GM12878 (cell line): ENCODE results near the gene MCC. TPM values are rescaled to one million over a fixed set of nuclear protein-coding genes. Genes with fewer than 3 reads are reported as not detected.

ENCODE experiments used
- ATAC-seq: fragments of 200-7000 bp; cut with Tn5 transposase; 3 replicates; pipeline ENCODE4 v1.9.1; 2020; ENCODE audit warnings: mild to moderate bottlenecking, moderate library complexity
- BruUV-seq: library from RNA; stranded (reverse); fragments of 400-500 nt; replicated peaks from 2 replicates; lab custom pipeline; 2021; lab: Mats Ljungman, UMichigan
- CTCF ChIA-PET: fragments of 300-600 bp; sonication (Branson Sonifier 250); formaldehyde crosslinking; extraction: SDS; loops from one replicate; lab custom pipeline; 2021; ENCODE audit warnings: inconsistent platforms; lab: Yijun Ruan, JAX
- POLR2A ChIA-PET: fragments of 350-600 bp; formaldehyde crosslinking; extraction: SDS; loops from one replicate; lab custom pipeline; 2021; ENCODE audit warnings: inconsistent platforms; lab: Charles Lee
- RAD21 ChIA-PET: fragments of 300-600 bp; sonication (Branson Sonifier 250); formaldehyde crosslinking; loops from one replicate; lab custom pipeline; 2023; ENCODE audit warnings: antibody characterized with exemption; ENCODE audit not compliant: unreplicated experiment; lab: Charles Lee
- SMC1A ChIA-PET: fragments of 300-600 bp; sonication (Branson Sonifier 250); formaldehyde crosslinking; loops from one replicate; lab custom pipeline; 2023; ENCODE audit not compliant: unreplicated experiment, uncharacterized antibody; lab: Charles Lee
- DNase-seq: peaks from one replicate; pipeline ENCODE4 v3.0.0-alpha.2; 2011; ENCODE audit warnings: low read depth, low spot score
- FAIRE-seq: peaks from 3 replicates; lab custom pipeline; 2011; peaks lifted over from hg19 to GRCh38; lab: Jason Lieb, UNC
- H2AFZ ChIP-seq: 2 replicates; pipeline ENCODE4 v1.6.0; 2011; ENCODE audit warnings: low read depth, low read length, control low read depth; ENCODE audit not compliant: control insufficient read depth
- H3K27ac ChIP-seq: 2 replicates; pipeline ENCODE4 v1.5.1; 2011; ENCODE audit warnings: control low read depth; ENCODE audit not compliant: control insufficient read depth, insufficient read depth
- H3K27me3 ChIP-seq, 2 experiments: replicated peaks in 1 of 2; 2 replicates each; pipeline versions ENCODE4 v1.6.0 to v1.6.1; 2011; ENCODE audit warnings: low read length in 1 of 2; ENCODE audit not compliant: control insufficient read depth in 2 of 2, insufficient read depth in 2 of 2
- H3K36me3 ChIP-seq, 2 experiments: 2 replicates each; pipeline ENCODE4 v1.5.1; 2011; ENCODE audit warnings: low read length in 1 of 2; ENCODE audit not compliant: control insufficient read depth in 2 of 2, insufficient read depth in 2 of 2
- H3K4me1 ChIP-seq: 2 replicates; pipeline ENCODE4 v1.6.1; 2011; ENCODE audit warnings: mild to moderate bottlenecking, low read length, moderate library complexity, mixed read lengths; ENCODE audit not compliant: control insufficient read depth, insufficient read depth
- H3K4me2 ChIP-seq: 2 replicates; pipeline ENCODE4 v1.6.0; 2011; ENCODE audit warnings: control low read depth; ENCODE audit not compliant: control insufficient read depth, insufficient read depth
- H3K4me3 ChIP-seq: fragments of 200-600 bp; sonication (generic); 2 replicates; pipeline ENCODE4 v1.5.1; 2016
- H3K79me2 ChIP-seq: 2 replicates; pipeline ENCODE4 v1.6.0; 2011; ENCODE audit warnings: low read length; ENCODE audit not compliant: control insufficient read depth, insufficient read depth
- H3K9ac ChIP-seq: 2 replicates; pipeline ENCODE4 v1.8.0; 2011; ENCODE audit warnings: low read length, control low read depth, mixed read lengths; ENCODE audit not compliant: control insufficient read depth, insufficient read depth
- H3K9me3 ChIP-seq: replicated peaks from 3 replicates; pipeline ENCODE4 v1.5.1; 2011; ENCODE audit warnings: mild to moderate bottlenecking, low read length; ENCODE audit not compliant: control insufficient read depth, insufficient read depth
- H4K20me1 ChIP-seq: 2 replicates; pipeline ENCODE4 v1.6.0; 2011; ENCODE audit not compliant: control insufficient read depth, insufficient read depth
- BCL11A ChIP-seq: IDR thresholded peaks from 2 replicates; pipeline ENCODE4 v1.6.1; 2011; ENCODE audit warnings: low read depth, low read length
- BHLHE40 ChIP-seq, 2 experiments: fragments of 450-650 bp in 1 of 2; IDR thresholded peaks; 2 replicates each; pipeline ENCODE4 v1.6.1; 2011 to 2017; ENCODE audit warnings: low read depth in 2 of 2, borderline replicate concordance in 1 of 2, improper control_type of control experiment in 1 of 2, low read length in 1 of 2, mild to moderate bottlenecking in 1 of 2
- CBX3 ChIP-seq: fragments of 200-600 bp; sonication (generic); IDR thresholded peaks from 2 replicates; pipeline ENCODE4 v1.6.1; 2016; ENCODE audit warnings: low read depth, borderline replicate concordance
- IKZF2 ChIP-seq, 2 experiments: fragments of 450-650 bp; IDR thresholded peaks; 2 replicates each; pipeline ENCODE4 v1.6.1; 2017; ENCODE audit warnings: mild to moderate bottlenecking in 2 of 2, moderate library complexity in 2 of 2
- KDM1A ChIP-seq: fragments of 200-600 bp; sonication (generic); IDR thresholded peaks from 2 replicates; pipeline ENCODE4 v1.6.1; 2016; ENCODE audit warnings: borderline replicate concordance
- MYC ChIP-seq: IDR thresholded peaks from 2 replicates; pipeline ENCODE4 v1.6.1; 2011; ENCODE audit warnings: mild to moderate bottlenecking, low read length, moderate library complexity, inconsistent platforms; ENCODE audit not compliant: insufficient read depth, insufficient replicate concordance, insufficient read length, severe bottlenecking
- SIX5 ChIP-seq: IDR thresholded peaks from 2 replicates; pipeline ENCODE4 v1.6.1; 2011; ENCODE audit warnings: mild to moderate bottlenecking, low read depth, low read length, moderate library complexity; ENCODE audit not compliant: severe bottlenecking
- TCF3 ChIP-seq: IDR thresholded peaks from 2 replicates; pipeline ENCODE4 v1.6.1; 2012; ENCODE audit warnings: low read depth, mild to moderate bottlenecking, low read length, borderline replicate concordance; ENCODE audit not compliant: insufficient read depth
- WGBS: methylation state at CpG from one replicate; pipeline ENCODE4 v1.1.6; 2016; ENCODE audit warnings: low lambda C conversion rate; ENCODE audit not compliant: insufficient replicate concordance, insufficient coverage; ENCODE audit errors: missing lambda C conversion rate; 5-methylcytosine and 5-hydroxymethylcytosine counted together
- in situ Hi-C: fragments of 300-500 bp; cut with MboI; formaldehyde crosslinking; loops from 9 replicates; pipeline ENCODE4 v1.14.3; 2018; ENCODE audit warnings: mixed read lengths
- intact Hi-C: fragments of 100-400 bp; cut with micrococcal nuclease; formaldehyde crosslinking; loops from one replicate; pipeline ENCODE4 v1.14.2; 2022; ENCODE audit not compliant: unreplicated experiment
- polyA plus RNA-seq, 11 experiments: library from polyadenylated mRNA; depleted of rRNA in 4 of 11; unstranded in 6 of 11; stranded (reverse) in 5 of 11; fragments of >200 nt; fragmentation: Nextera tagmentation in 4 of 11; fragmentation: Illumina TruSeq in 1 of 11; extraction: Ambion mirVana in 4 of 11; extraction: Trizol in 1 of 11; gene quantifications; 1 replicate in 1 of 11; 2 replicates in 10 of 11; pipeline versions ENCODE4 v1.2.1 to v1.2.3, GENCODE V29; 2011 to 2016; ENCODE audit warnings: inconsistent platforms in 2 of 11, missing spikeins in 2 of 11, low read depth in 1 of 11
- total RNA-seq, 4 experiments: library from RNA; depleted of rRNA in 3 of 4; stranded (reverse); fragments of >200 nt in 3 of 4; fragmentation: Illumina TruSeq in 1 of 4; extraction: Trizol in 1 of 4; gene quantifications; 2 replicates each; pipeline versions ENCODE4 v1.2.1 to v1.2.3, GENCODE V29; 2013 to 2021
- TF ChIP-seq, protein P1 (sequence below): fragments of 450-650 bp; IDR thresholded peaks from 2 replicates; pipeline ENCODE4 v1.6.1; 2018; ENCODE audit warnings: mild to moderate bottlenecking, low read depth, moderate library complexity; ENCODE audit not compliant: partially characterized antibody
- TF ChIP-seq, protein P2 (sequence below): fragments of 450-650 bp; IDR thresholded peaks from 2 replicates; pipeline ENCODE4 v1.6.1; 2014; ENCODE audit warnings: mild to moderate bottlenecking

MCC gene
- total and polyA plus RNA-seq, 10 of the 15 experiments (the other 5 are each of a cell fraction or from before 2014, with no cell fraction given): 0.03 to 0.86 (median 0.16) TPM

DNA sequence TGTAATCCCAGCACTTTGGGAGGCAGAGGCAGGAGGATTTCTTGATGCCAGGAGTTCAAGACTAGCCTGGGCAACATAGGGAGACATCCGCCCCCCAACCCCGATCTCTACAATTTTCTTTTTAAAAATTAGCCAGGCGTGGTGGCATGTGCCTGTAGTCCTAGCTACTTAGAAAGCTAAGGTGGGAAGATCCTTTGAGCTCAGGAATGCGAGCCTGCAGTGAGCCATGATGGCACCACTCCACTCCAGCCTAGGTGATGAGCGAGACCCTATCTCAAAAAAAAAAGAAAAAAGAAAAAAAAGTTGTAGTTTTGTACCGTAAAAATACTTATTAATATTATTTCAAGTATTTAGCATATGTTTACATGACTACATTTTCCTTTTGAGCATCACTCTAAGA lies 82.7 kb downstream of the MCC start:
- no peaks in the 10 kb centered on the region for H3K9me3 ChIP-seq
- no peaks in the 10 kb centered on the region for H3K79me2 ChIP-seq
- H2AFZ ChIP-seq: no peak overlapping the region
- no peak for ATAC-seq
- no peaks in the 10 kb centered on the region for H3K4me1 ChIP-seq
- H3K27ac ChIP-seq: no peak overlapping the region
- POLR2A ChIA-PET: no interaction called here
- in situ Hi-C loops (no loop called here), intact Hi-C loops (no loop called here)
- SMC1A ChIA-PET: no interaction called here
- 34% methylated on average over 6 of the region's 6 CpGs for WGBS
- H3K36me3 ChIP-seq: no peaks in the 10 kb centered on the region
- CTCF ChIA-PET: no interaction called here
- DNase-seq: no peak
- no peak overlapping the region for H3K4me2 ChIP-seq
- H3K27me3 ChIP-seq: no peaks in the 10 kb centered on the region; a peak in 1 of 4 replicates
- no peak for FAIRE-seq
- RAD21 ChIA-PET: no interaction called here
- H3K4me3 ChIP-seq: no peak overlapping the region
- BruUV-seq: no TSS peak
- H3K9ac ChIP-seq: no peak overlapping the region
- no peak for TF ChIP-seq BCL11A
- TF ChIP-seq, protein P1, sequence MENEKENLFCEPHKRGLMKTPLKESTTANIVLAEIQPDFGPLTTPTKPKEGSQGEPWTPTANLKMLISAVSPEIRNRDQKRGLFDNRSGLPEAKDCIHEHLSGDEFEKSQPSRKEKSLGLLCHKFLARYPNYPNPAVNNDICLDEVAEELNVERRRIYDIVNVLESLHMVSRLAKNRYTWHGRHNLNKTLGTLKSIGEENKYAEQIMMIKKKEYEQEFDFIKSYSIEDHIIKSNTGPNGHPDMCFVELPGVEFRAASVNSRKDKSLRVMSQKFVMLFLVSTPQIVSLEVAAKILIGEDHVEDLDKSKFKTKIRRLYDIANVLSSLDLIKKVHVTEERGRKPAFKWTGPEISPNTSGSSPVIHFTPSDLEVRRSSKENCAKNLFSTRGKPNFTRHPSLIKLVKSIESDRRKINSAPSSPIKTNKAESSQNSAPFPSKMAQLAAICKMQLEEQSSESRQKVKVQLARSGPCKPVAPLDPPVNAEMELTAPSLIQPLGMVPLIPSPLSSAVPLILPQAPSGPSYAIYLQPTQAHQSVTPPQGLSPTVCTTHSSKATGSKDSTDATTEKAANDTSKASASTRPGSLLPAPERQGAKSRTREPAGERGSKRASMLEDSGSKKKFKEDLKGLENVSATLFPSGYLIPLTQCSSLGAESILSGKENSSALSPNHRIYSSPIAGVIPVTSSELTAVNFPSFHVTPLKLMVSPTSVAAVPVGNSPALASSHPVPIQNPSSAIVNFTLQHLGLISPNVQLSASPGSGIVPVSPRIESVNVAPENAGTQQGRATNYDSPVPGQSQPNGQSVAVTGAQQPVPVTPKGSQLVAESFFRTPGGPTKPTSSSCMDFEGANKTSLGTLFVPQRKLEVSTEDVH: no peak
- TF ChIP-seq, protein P2, sequence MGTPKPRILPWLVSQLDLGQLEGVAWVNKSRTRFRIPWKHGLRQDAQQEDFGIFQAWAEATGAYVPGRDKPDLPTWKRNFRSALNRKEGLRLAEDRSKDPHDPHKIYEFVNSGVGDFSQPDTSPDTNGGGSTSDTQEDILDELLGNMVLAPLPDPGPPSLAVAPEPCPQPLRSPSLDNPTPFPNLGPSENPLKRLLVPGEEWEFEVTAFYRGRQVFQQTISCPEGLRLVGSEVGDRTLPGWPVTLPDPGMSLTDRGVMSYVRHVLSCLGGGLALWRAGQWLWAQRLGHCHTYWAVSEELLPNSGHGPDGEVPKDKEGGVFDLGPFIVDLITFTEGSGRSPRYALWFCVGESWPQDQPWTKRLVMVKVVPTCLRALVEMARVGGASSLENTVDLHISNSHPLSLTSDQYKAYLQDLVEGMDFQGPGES: no peak
- no peak for TF ChIP-seq TCF3
- no peak for TF ChIP-seq BHLHE40 (IDR thresholded peaks at IDR 0.05; ENCODE audit: borderline replicate concordance in 1 of 2, low read depth in 2 of 2, low read length in 1 of 2)
- no peak for TF ChIP-seq SIX5
- TF ChIP-seq IKZF2 (IDR thresholded peaks at IDR 0.05): no peak
- TF ChIP-seq CBX3: no peak
- no peak for TF ChIP-seq KDM1A
- no peak for TF ChIP-seq MYC
- H4K20me1 ChIP-seq: no peaks in the 10 kb centered on the region
